ENCODE results near the gene FAM187B. TPM values are rescaled to one million over a fixed set of nuclear protein-coding genes. Genes with fewer than 3 reads are reported as not detected.

FAM187B gene
- total and polyA plus RNA-seq, 2 of the 8 experiments (the other 6 are each of a cell fraction or from before 2014, with no cell fraction given), result not detected

- H3K79me2 ChIP-seq (ENCODE audit: control insufficient read depth in 1 of 2, insufficient read depth in 2 of 2, low read length in 2 of 2), result no peaks in the 10 kb centered on the region
- no peak overlapping the region for H2BK15ac ChIP-seq (ENCODE audit: low read length)
- FAIRE-seq (no peak), DNase-seq (ENCODE audit: low read depth in 1 of 2, low spot score in 2 of 2) (no peak)
- no peak overlapping the region for H3K14ac ChIP-seq (ENCODE audit: insufficient read length)
- no peak overlapping the region for H3K4me3 ChIP-seq (ENCODE audit: extremely low read depth in 1 of 4, insufficient read depth in 2 of 4, low read depth in 3 of 4, low read length in 4 of 4)
- no peaks in the 10 kb centered on the region for H3K23me2 ChIP-seq (ENCODE audit: low read depth, low read length)
- ChIA-PET CTCF (ENCODE audit: partially characterized antibody) (interaction anchor here (0.7 to 2.7 kb wide), 7 partner anchors 9 to 202 kb away, joined by 3 to 16 read pairs (median 4); partner anchors contain the start of gene FXYD7), POLR2A (ENCODE audit: partially characterized antibody) (interaction anchor here (0.8 to 1.7 kb wide), 3 partner anchors 17 to 44 kb away, joined by 3 to 4 read pairs (median 3); no protein-coding TSS in a partner anchor)
- no peaks in the 10 kb centered on the region; a peak in 1 of 7 replicates for H3K27me3 ChIP-seq (replicated peaks in 1 of 4; ENCODE audit: control insufficient read depth in 3 of 4, extremely low read depth in 1 of 4, insufficient read depth in 3 of 4, low read length in 3 of 4)
- H3K27ac ChIP-seq (ENCODE audit: low read depth, low read length), result no peak overlapping the region
- no peak overlapping the region for H3K56ac ChIP-seq (replicated peaks; ENCODE audit: insufficient read length, low read depth, low read length)
- H3K79me1 ChIP-seq (ENCODE audit: low read depth, low read length), result no peaks in the 10 kb centered on the region
- no peak overlapping the region for H2BK120ac ChIP-seq (replicated peaks; ENCODE audit: low read depth, low read length)
- H2BK20ac ChIP-seq (ENCODE audit: low read length), result no peak overlapping the region
- no peaks in the 10 kb centered on the region for H4K20me1 ChIP-seq (replicated peaks in 1 of 2; ENCODE audit: control insufficient read depth in 1 of 2, insufficient read depth in 2 of 2, low read length in 2 of 2)
- no peaks in the 10 kb centered on the region for H3K36me3 ChIP-seq (ENCODE audit: control insufficient read depth in 2 of 4, insufficient read depth in 4 of 4, low read length in 3 of 4)
- no peak overlapping the region for H3K18ac ChIP-seq (ENCODE audit: extremely low read depth, low read length)
- no peak overlapping the region for H3K4ac ChIP-seq (replicated peaks; ENCODE audit: insufficient read length, low read depth, low read length)
- no peak overlapping the region for H2AFZ ChIP-seq (ENCODE audit: low read length)
- no peaks in the 10 kb centered on the region for H3K9me3 ChIP-seq (ENCODE audit: insufficient read depth in 2 of 2, low read depth in 1 of 2, low read length in 1 of 2)
- H3K4me1 ChIP-seq (replicated peaks in 1 of 4; ENCODE audit: control insufficient read depth in 3 of 4, insufficient read depth in 4 of 4, low read length in 3 of 4), result no peaks in the 10 kb centered on the region
- H2BK5ac ChIP-seq (ENCODE audit: low read depth, low read length), result no peak overlapping the region
- H2BK12ac ChIP-seq (ENCODE audit: low read depth, low read length), result no peak overlapping the region
- 84% methylated on average over 7 of the region's 7 CpGs; no CpG with 5 or more reads in 1 of the 2 experiments for WGBS, 2 experiments (ENCODE audit: extremely low coverage in 1 of 2, insufficient coverage in 1 of 2, insufficient read length in 1 of 2, insufficient replicate concordance in 2 of 2, low coverage in 1 of 2, low lambda C conversion rate in 2 of 2, missing lambda C conversion rate in 1 of 2)
- no peak overlapping the region for H4K8ac ChIP-seq (ENCODE audit: extremely low read depth, insufficient read depth, low read length)
- no peak overlapping the region for H4K5ac ChIP-seq (ENCODE audit: insufficient read length, low read depth, low read length)
- H3K23ac ChIP-seq (ENCODE audit: insufficient read length), result no peak overlapping the region
- no peak overlapping the region for H4K91ac ChIP-seq (replicated peaks; ENCODE audit: insufficient read length, low read length)
- no peak overlapping the region for H2AK5ac ChIP-seq (ENCODE audit: low read depth, low read length)
- H3K9ac ChIP-seq (replicated peaks in 1 of 4; ENCODE audit: extremely low read depth in 1 of 4, low read depth in 3 of 4, low read length in 3 of 4), result no peak overlapping the region
- H3K4me2 ChIP-seq (ENCODE audit: insufficient read depth in 1 of 2, low read depth in 2 of 2, low read length in 2 of 2), result no peak overlapping the region
- TF ChIP-seq SP2 (IDR thresholded peaks at IDR 0.05; ENCODE audit: low read length) (no peak), BACH1 (IDR thresholded peaks at IDR 0.05; ENCODE audit: low read length) (no peak), CHD1 (IDR thresholded peaks at IDR 0.05; ENCODE audit: low read depth, low read length) (no peak), TAF1 (IDR thresholded peaks at IDR 0.05; ENCODE audit: low read depth, low read length) (no peak), SIRT6 (IDR thresholded peaks at IDR 0.05; ENCODE audit: low read length) (no peak), RXRA (IDR thresholded peaks at IDR 0.05; ENCODE audit: insufficient read depth, low read depth, low read length) (no peak)
Observed at GRCh38 chr19:35177377-35178274, 50.9 kb downstream of the FAM187B start.
